GM18517 (cell line): Measurements from ENCODE around the gene COX8A.

Experiments
- ATAC-seq: cut with Tn5 transposase; IDR thresholded peaks from one replicate; pipeline ENCODE4 v1.9.1; 2021; ENCODE audit warnings: mild to moderate bottlenecking, moderate library complexity; ENCODE audit not compliant: unreplicated experiment

The COX8A gene

DNA sequence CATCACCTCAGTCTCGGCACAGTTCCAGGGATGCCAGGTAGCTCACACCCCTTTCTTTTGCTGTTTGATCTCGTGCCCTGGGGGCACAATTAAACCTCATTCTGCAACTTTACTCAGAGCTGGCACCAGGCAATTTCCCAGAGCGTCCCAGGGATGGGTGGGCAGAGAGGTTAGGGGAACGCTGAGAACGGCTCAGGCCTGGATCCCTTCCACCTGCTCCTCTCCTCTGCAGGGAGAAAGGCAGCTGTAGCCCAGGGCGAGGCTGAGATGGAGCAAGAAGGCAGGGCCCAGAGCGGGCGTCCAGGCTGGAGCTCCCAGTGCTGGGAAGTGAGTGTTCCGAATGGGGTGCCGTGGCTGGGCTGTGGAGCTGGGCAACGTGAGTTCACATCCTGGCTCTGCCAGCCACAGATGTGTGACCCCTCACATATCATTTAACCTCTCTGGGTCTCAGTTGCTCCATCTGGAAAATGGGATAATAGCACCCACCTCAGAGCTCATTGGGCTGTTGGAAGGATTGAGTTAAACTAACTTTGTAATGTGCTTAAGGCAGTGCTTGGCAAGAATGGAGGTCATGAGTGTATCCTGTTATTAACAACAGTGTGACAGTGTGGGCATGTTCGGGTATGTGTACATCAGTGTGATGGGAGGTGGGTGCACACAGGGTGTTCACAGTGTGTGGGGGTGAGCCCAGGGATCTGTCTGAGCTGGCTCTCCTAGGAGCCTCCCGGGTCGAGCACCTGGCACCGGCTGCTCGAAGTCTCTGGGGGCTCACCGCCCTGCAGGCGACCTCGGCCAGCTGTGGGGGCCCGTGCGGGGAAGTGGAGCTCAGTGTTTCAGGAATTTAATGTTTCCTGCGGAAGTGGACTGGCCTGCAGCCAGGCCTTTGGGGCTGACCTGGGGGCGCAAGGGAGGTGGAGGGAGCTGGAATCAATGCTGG lies 27.3 kb downstream of the COX8A start:
- no peak for ATAC-seq

DNA sequence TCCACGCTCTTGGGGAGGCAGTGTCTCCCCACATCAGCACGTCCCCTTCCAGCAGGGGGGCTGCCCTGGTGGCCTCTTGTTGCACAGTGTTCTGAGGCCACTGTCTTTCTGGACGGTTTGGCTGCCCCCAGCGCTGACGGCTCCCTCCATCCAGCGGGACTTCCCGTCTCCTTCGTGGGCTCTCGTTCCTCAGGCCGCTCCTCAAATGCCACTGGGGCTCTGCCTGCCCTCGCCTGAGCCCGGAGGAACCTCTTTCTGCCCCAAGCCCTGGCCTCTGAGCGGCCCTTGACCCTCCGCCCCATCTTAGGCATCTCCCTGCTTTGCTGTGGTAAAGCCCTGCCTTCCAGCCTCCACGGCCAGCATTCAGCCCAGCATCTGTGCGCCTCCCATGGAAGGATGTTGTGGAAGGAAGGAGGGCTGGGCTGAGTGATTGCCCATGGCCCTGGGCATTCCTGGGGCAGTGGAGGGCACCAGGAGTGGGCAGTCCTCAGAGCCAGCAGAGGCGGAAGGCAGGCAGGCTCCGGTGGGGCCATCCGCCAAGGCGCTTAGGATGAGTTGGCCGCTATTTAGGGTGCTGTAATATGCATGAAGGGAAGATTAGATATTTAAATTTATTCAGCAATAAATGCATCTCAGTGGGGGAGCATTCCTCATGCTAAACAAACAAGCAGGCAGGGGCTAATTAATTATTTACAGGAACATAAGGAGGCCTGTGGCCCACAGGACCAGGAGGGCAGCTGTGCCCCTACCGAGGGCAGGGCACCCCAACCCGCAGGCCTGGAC lies 29.6 kb downstream of the COX8A start:
- ATAC-seq, result no peak

DNA sequence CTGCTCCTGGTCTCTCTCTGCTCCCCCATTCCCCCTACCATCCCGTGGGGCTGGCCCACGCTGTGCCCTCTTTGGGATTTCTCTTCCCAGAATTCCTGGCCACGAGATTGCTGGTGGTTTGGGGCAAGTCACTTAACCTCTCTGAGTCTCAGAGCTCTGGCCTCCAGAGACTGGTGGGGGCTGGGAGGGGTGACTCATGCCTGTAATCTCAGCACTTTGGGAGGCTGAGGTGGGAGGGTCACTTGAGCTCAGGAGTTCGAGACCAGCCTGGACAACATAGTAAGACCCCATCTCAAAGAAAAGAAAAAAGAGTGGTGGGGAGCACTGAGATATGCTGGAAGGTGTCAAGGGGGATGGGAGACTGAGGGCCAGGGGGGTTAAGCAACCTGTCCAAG lies 30.2 kb downstream of the COX8A start:
- ATAC-seq, result no peak

DNA sequence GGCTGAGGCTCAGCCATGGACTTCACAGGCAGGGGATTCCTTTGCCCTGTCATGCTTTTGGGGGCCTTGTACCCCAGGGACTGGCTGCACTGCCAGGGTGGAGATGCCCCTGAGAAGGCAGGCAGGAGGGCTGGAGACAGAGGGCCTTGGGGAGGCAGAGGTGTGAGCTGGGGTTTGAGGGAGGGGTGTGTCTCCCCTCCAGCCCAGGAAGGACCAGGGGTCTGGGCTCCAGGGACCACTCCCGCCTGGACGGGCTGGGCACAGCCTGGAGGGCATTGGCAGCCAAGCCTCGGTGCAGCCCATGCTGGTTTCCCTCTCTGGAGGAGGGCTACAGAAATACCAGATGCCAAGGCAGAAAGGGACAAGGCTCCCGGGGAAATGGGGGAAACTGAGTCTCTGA lies 31.3 kb downstream of the COX8A start:
- no peak for ATAC-seq

DNA sequence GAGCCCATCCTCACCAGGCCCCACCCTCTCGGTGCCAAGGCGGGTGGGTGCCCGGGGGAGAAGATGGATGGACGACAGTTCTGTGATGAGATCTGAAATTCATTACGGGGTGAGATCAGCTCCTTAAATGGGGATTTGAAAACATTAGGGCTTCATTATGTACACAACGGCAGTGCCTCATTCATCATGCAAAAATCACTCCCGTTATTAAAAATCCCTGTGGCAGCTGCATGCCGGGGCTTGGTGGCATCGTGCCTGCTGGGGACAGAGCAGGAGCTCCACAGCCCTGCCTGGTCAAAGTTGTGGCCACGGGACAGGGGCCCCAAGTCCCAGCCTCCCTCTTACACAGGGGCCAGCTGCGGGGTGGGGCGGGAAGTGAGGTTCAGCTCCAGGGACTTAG lies 32.0 kb downstream of the COX8A start:
- no peak for ATAC-seq

DNA sequence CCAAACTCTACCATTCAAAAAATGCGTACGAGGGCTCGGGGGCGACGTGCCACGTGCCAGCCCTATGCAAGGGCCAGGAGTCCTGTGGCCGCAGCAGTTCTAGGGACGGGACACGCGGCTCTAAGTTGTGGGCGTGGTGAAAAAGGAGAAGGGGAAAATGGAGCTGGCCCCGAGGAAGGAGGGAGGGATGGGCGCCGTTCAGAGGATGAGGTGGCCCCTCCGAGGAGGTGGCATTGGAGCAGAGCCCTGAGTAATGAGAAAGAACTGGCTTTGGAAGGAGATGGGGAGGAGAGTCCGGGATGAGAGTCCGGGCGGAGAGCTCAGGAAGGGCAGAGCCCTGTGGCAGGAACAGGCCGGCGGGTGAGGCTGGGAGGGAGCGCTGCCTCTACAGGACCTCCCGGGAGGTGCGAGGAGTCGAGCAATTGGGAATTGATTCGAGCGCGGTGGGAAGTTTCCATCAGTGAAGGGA lies 32.8 kb downstream of the COX8A start:
- ATAC-seq, result no peak

DNA sequence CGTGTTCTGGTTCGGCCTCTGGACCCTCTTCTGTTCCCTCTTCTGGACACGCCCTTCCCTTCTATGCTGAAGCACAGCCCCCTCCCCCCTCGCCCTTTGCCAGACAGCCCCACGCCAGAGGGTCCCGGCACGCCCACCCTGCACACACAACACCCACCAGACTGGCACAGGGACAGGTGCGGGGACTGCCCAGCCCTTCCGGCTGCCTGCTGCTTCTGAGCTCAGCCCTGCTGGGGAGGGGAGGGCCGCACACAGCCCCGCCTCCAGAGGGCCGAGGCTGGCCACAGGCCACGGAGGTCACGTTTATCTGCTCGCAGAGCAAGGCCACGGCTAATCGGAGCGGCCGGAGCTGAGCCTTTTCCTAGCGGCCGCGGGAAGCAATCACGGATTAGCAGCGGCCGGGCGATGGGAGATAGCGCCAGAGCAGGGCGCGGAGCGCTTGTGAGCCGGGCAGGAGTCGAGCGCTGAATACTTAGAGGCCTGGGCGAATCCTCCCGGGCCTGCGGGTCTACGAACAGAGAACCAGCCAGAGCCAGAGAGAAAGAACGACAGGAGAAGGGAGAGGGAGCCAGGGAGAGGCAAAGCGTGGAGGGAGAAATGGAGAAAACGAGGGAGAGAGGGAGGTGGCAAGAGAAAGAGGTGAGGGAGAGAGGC lies 33.3 kb downstream of the COX8A start:
- no peak for ATAC-seq

DNA sequence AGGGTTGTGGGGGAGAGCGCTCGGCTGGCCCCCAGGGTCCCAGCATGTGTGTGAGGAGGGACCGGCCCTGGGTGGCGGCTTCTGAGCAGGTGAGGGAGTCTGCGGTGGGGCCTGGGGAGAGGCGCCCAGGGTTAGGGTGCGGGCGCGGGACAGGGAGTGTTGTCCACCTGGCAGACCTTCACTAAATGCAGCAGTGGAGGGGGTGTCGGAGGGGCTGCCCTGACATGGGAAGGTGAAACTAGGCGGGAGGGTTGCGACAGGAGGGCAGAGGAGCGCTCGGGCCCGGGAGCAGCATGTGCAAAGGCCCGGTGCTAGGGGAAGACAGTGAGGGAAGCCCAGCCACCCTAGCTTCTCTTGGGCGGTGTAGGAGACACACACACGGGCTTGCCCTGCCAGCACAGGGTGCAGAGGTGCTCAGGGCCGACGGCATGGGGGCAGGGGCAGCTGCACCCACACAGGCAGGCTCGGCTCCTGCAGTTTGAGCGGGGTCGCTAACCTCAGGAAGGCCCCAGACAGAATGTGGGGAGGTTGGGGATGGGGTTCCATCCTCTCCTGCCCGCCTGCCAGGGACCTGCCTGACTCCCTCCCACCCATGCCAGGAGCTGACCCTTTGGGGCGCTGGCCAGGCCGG lies 34.0 kb downstream of the COX8A start:
- ATAC-seq, result no peak

DNA sequence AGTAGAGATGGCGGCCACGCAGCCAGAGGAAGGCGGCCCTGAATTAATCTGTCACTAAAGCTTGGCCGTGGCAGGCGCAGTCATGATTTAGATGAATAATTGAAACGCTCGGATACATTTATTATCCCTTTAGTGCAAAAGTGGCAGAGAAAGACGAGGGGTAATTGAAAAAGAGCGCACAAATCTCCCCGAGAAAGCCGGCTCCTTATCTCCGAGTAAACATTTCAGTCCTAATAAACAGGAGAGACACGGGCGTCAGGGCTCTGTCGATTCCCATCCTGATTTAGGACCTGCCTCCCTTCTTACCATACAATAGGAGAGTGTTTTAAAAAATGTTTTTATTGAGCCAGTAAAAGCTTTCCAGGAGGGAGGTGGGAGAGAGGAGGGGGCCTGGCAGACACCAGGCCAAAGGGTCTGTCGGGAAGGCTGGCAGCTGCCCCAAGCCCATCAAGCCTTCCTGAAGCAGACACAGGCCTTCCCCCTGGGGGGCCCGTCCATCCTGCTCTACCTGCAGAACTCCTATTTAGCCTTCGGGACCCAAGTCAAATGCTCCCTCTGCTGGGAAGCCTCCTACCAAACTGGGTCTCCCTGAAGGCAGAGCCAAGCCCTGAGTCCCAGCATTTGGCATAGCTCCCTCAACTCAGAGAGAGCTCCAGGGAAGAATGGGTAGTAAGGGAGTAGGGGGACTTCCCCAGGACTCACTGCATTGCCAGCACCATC lies 34.7 kb downstream of the COX8A start:
- no peak for ATAC-seq

DNA sequence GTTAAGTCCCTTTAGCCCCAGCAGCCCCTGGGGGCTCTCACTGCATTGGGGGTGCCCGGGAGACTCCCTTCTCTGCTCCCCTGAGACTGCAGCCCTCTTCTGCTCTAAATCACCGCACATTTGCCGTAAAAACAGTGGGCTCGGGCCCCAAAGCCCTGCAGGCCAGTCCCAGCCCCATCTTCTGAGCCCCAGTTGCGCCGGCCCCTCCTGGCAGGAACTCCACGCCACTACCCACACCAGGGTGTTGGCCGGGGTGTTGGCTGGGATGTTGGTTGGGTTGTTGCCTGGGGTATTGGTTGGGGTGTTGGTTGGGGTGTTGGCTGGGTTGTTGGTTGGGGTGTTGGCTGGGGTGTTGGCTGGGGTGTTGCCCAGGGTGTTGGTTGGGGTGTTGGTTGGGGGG lies 35.3 kb downstream of the COX8A start:
- ATAC-seq, result no peak

DNA sequence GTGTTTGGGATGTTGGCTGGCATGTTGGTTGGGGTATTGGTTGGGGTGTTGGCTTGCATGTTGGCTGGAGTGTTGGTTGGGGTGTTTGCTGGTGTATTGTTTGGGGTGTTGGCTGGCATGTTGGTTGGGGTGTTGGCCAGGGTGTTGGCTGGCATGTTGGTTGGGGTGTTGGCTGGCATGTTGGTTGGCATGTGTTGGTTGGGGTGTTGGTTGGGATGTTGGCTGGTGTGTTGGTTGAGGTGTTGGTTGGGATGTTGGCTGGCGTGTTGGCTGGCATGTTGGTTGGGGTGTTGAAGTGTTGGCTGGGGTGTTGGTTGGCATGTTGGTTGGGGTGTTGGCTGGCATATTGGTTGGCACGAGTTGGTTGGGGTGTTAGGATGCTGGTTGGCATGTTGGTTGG lies 36.4 kb downstream of the COX8A start:
- ATAC-seq, result no peak

DNA sequence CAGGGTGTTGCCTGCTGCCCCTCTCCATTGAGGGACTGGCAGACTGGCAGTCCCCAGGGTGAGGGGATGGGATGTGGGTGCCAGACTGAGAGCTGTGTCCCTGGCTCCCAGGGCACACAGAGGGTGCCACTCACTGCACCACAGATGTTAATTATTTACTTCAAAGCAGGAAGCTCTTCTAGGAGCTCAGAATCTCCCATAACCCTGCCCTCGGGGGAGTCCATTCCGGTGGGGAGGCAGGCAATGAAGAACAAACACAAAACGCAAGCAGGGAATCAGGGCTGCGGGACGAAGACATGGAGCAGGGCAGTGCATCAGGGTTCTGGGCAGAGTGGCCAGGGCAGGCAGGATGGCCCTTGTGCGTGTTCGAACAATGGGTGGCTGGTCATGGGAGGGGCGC lies 37.0 kb downstream of the COX8A start:
- no peak for ATAC-seq

DNA sequence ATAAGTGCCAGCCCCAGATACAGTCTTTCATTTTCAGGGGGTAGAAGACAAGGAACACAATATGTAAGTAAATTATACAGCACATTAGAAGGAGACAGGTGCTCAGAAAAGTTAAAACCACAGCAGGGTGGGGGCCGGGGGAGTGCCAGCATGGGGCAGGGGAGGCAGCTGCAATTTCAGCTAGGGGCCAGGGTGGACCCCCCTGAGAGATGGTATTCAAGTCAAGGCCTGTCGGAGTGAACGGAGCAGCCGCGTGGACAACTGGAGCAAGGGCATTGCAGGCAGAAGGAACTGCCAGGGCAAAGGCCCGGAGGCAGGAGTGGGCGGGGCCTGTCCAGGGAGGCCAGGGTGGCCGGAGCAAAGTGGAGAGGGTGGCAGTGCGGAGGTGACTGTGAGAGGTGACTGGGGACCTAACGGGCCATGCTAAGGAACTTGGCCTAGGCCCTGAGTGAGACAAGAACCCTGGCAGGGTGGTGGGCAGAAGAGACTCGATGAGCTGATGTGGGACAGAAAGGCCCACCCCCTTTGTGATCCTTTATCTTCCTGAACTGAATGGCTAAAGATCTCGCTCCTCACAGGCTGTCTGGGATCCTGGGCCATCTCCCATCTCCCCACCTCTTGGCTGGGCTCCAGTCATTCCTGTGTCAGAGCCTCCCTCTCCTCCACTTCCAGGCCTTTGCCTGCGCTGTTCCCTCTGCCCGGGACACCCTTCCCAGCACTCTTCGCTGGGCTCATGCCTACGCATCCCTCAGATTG lies 38.9 kb downstream of the COX8A start:
- no peak for ATAC-seq

DNA sequence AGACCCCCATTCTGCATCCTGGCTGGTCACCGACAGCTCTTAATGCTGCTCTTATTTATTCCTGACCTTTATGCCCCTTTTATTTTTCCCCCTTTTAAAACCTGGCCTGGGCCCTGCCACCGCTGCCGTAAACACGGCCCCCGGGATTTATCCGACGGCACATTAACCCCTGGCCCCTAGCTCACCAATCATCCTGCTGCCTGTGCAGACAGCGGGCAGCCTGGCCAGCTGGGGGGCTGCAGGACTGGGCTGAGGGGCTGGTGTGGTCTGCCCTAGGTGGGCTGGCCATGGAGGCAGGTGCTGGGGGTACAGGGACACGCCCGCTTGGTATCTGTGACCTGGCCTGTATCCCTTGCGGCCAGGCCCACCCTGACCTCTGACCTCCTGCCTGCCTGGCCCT lies 39.9 kb downstream of the COX8A start:
- no peak for ATAC-seq

DNA sequence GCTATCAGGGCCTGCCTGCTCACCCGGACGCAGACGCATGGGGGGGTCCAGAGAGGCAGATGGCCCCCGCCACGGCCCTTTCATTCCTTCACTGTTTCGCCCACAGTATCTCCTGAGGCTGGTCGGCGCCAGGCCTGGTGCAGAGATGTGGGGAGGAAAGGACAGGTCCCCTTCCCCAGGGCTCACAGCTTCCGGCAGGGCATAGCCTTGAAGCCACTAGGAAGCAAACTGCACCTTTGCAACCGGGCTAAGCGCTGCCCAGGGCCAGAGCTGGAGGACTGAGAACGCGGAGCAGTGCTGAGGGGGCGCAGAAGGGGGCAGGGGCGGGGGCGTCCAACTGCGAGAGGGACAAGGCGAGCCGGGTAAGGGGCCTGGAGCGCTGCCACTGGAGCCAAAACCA lies 41.1 kb downstream of the COX8A start:
- no peak for ATAC-seq

DNA sequence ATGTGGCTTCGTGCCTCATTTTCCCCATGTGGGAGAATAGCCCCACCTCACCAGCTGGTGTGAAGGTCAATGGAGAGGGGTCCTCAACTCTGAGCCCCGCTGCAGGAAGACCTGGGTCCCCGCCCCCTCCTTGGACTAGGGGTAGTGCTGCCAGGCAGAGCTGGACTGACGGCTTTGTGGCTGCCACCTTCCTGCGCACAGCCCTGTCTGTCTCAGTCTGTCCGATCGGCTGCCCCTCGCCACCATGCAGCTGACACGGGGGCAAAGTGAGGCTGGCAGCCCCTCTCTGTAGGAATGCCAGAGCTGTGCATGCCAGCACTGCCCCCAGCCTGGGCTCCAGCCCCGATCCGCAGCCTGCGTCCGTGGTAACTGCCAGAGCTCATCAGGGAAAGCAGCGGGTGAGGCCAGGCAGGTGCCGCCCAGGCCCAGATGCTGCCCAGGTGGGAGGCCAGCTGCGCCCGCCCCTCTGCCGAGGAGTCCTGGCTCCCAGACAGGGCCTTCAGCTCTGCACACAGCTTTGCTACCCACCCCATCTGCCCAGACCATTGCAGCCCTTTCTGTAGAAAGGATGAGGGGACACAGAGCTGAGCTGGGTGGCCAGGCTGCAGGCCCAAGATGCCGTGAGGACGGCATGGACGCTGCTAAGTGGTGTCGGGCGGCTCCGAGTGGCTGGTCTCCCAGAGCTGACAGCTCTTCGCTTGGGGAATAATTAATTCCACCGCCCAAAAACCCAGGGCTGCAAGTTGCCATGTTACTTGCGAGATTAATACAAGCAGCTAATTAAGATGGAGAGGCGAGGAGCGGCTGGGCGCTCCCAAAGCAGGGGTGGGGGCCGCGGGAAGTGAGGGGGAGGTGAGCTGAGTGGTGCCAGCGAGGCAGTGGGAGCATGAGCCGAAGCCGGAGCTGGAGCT lies 41.8 kb downstream of the COX8A start:
- no peak for ATAC-seq

DNA sequence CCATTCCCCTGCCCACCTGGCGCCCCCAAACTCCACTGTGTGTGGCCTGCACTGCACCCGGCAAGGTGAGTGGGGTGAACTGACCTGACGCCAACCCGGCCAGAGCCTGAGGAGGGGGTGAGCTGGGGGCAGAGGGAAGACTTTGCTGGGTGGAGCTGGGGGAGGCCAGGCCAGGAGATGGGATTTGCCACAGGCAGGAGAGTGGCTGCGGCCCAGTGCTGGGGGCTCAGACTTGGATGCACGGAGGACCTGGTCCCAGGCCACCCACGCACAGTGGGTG lies 43.5 kb downstream of the COX8A start:
- no peak for ATAC-seq

DNA sequence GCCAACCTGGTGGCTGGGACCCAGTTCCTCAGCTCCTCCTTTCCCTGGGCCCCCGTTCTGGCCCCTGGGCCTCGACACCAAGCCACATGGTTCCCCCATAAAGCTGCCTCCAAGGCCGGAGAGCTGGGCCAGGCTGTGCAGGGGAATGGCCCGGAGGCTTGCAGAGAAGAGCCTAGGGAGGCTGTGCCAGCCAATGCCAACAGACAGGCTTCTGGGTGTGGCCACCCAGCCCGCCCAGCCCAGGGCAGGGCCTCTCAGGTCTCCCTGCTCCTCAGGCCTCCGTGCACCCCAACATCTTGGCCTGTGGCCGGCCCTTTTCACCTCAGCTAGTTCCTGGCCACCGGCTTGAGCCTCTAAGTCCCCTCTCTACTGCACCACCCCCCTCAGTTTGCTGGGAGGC lies 43.9 kb downstream of the COX8A start:
- no peak for ATAC-seq
